Measurements from ENCODE around the gene CTTN.

DNA sequence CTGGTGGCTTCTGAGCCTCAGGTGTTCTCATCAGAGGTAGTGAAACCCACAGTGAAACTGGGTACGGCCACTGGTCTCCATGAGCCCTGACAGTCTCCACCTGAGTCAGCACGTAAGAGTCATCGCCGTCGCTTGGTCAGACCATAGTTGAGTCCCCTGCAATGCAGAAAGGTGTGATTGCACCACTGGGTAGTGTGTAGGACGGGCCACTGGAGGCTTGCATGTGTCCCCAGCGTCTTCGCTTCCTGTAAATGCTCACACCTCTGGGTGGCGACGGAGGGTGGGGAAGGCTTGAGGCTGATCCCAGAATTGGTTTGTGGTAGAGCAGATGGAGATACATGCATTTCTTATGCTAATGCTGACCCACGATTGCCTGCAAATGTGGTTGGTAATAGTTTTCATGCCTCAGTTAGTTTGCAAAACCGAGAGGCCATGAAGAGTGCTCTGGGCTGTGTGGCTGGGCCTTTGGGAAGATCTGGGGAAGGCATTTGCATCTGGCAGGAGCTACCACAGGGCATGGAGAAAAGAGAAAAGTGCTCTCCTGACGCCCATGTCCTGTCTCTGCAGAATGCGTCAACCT is 26.5 kb downstream of the CTTN start:
- no peak for TF ChIP-seq POLR2AphosphoS5 (IDR thresholded peaks at IDR 0.05; ENCODE audit: low read depth, low read length)
- TF ChIP-seq, protein P1, sequence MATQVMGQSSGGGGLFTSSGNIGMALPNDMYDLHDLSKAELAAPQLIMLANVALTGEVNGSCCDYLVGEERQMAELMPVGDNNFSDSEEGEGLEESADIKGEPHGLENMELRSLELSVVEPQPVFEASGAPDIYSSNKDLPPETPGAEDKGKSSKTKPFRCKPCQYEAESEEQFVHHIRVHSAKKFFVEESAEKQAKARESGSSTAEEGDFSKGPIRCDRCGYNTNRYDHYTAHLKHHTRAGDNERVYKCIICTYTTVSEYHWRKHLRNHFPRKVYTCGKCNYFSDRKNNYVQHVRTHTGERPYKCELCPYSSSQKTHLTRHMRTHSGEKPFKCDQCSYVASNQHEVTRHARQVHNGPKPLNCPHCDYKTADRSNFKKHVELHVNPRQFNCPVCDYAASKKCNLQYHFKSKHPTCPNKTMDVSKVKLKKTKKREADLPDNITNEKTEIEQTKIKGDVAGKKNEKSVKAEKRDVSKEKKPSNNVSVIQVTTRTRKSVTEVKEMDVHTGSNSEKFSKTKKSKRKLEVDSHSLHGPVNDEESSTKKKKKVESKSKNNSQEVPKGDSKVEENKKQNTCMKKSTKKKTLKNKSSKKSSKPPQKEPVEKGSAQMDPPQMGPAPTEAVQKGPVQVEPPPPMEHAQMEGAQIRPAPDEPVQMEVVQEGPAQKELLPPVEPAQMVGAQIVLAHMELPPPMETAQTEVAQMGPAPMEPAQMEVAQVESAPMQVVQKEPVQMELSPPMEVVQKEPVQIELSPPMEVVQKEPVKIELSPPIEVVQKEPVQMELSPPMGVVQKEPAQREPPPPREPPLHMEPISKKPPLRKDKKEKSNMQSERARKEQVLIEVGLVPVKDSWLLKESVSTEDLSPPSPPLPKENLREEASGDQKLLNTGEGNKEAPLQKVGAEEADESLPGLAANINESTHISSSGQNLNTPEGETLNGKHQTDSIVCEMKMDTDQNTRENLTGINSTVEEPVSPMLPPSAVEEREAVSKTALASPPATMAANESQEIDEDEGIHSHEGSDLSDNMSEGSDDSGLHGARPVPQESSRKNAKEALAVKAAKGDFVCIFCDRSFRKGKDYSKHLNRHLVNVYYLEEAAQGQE (IDR thresholded peaks at IDR 0.05; ENCODE audit: insufficient read depth in 1 of 2, low read depth in 2 of 2, low read length in 2 of 2) = no peak
- no peak for TF ChIP-seq TAF1 (IDR thresholded peaks at IDR 0.05; ENCODE audit: borderline replicate concordance, insufficient read depth, low read length)
- no peak for TF ChIP-seq SIN3A (IDR thresholded peaks at IDR 0.05; ENCODE audit: borderline replicate concordance, insufficient read depth, low read length)
- no peak for TF ChIP-seq FOXP2 (optimal IDR thresholded peaks at IDR 0.05; ENCODE audit: borderline replicate concordance, extremely low read depth, extremely low read length, insufficient read depth)
